HCT116 (cell line): ENCODE measurements around the gene NCOA1. TPM values are rescaled to one million over a fixed set of nuclear protein-coding genes. Genes with fewer than 3 reads are reported as not detected.

Source experiments
- ATAC-seq: fragments of 200-7000 bp; cut with Tn5 transposase; 2 replicates; pipeline ENCODE4 v1.9.1; 2020; ENCODE audit warnings: mild to moderate bottlenecking, moderate library complexity
- BruUV-seq: library from RNA; stranded (reverse); fragments of 400-500 nt; replicated peaks from 2 replicates; lab custom pipeline; 2021; lab: Mats Ljungman, UMichigan
- CTCF ChIA-PET: fragments of 300-600 bp; sonication (Branson Sonifier 250); formaldehyde crosslinking; loops from one replicate; lab custom pipeline; 2021; ENCODE audit warnings: antibody characterized with exemption; lab: Charles Lee
- POLR2A ChIA-PET: fragments of 300-600, 350-600 bp; sonication (Branson Sonifier 250); formaldehyde crosslinking; loops from one replicate; lab custom pipeline; 2021; ENCODE audit warnings: antibody characterized with exemption; lab: Charles Lee
- RAD21 ChIA-PET, 2 experiments: fragments of 300-600 bp; sonication (Branson Sonifier 250); formaldehyde crosslinking; loops; one replicate each; lab custom pipeline; 2023; ENCODE audit warnings: low total read pairs in 2 of 2; ENCODE audit not compliant: uncharacterized antibody in 2 of 2, unreplicated experiment in 2 of 2, low non-redundant PET in 1 of 2; lab: Charles Lee
- DNase-seq: peaks from one replicate; pipeline ENCODE4 v3.0.0-alpha.2; 2010; ENCODE audit warnings: low read depth, low spot score
- H2AFZ ChIP-seq: fragments of 200-600 bp; shearing (Covaris generic), sonication (generic); 2 replicates; pipeline ENCODE4 v1.6.1; 2017; ENCODE audit warnings: low read depth, mixed run types, mixed read lengths, antibody characterized with exemption, low read length; ENCODE audit not compliant: poor library complexity, severe bottlenecking
- H3K27ac ChIP-seq: 2 replicates; pipeline ENCODE4 v1.5.1; 2012; ENCODE audit warnings: low read depth, low read length
- H3K27me3 ChIP-seq: fragments of 200-600 bp; sonication (generic); 2 replicates; pipeline ENCODE4 v1.6.1; 2016; ENCODE audit warnings: mixed run types, low read length, mixed read lengths; ENCODE audit not compliant: insufficient read depth
- H3K36me3 ChIP-seq, 2 experiments: fragments of 200-500 bp in 1 of 2; fragments of 200-600 bp in 1 of 2; sonication (Bioruptor generic) in 1 of 2; sonication (generic) in 1 of 2; 2 replicates each; pipeline versions ENCODE4 v1.5.1 to v1.6.1; 2014 to 2016; ENCODE audit warnings: low read length in 2 of 2, inconsistent platforms in 1 of 2, mixed read lengths in 1 of 2, mixed run types in 1 of 2; ENCODE audit not compliant: insufficient read depth in 2 of 2, control insufficient read depth in 1 of 2
- H3K4me1 ChIP-seq, 2 experiments: fragments of 200-600 bp in 1 of 2; sonication (generic) in 1 of 2; 2 replicates each; pipeline versions ENCODE4 v1.5.1 to v1.6.1; 2012 to 2017; ENCODE audit warnings: low read length in 2 of 2, inconsistent platforms in 1 of 2, mild to moderate bottlenecking in 1 of 2, mixed read lengths in 1 of 2, mixed run types in 1 of 2, moderate library complexity in 1 of 2; ENCODE audit not compliant: insufficient read depth in 2 of 2, control insufficient read depth in 1 of 2
- H3K4me2 ChIP-seq: fragments of 200-600 bp; sonication (generic); 2 replicates; pipeline ENCODE4 v1.6.1; 2017; ENCODE audit warnings: mixed run types, low read length, mixed read lengths
- H3K4me3 ChIP-seq, 2 experiments: fragments of 200-600 bp in 1 of 2; sonication (generic) in 1 of 2; replicated peaks in 1 of 2; 2 replicates each; pipeline ENCODE4 v1.5.1; 2011 to 2016; ENCODE audit warnings: low read length in 2 of 2, control low read depth in 1 of 2, low read depth in 1 of 2, mild to moderate bottlenecking in 1 of 2, mixed read lengths in 1 of 2, mixed run types in 1 of 2
- H3K79me2 ChIP-seq: fragments of 200-600 bp; sonication (generic); 2 replicates; pipeline ENCODE4 v1.6.1; 2017; ENCODE audit warnings: mild to moderate bottlenecking, mixed run types, low read length, moderate library complexity, mixed read lengths; ENCODE audit not compliant: insufficient read depth
- H3K9ac ChIP-seq: fragments of 200-600 bp; sonication (generic); 2 replicates; pipeline ENCODE4 v1.6.1; 2016; ENCODE audit warnings: low read length, mixed read lengths
- H3K9me2 ChIP-seq: fragments of 200-600 bp; sonication (generic), shearing (Covaris generic); 2 replicates; pipeline ENCODE4 v1.6.1; 2017; ENCODE audit warnings: mixed run types, mild to moderate bottlenecking, moderate library complexity; ENCODE audit not compliant: insufficient read depth
- H3K9me3 ChIP-seq, 2 experiments: fragments of 200-500 bp in 1 of 2; fragments of 200-600 bp in 1 of 2; sonication (Bioruptor generic) in 1 of 2; sonication (generic) in 1 of 2; 2 replicates each; pipeline ENCODE4 v1.6.1; 2014 to 2017; ENCODE audit warnings: low read length in 2 of 2, mixed read lengths in 2 of 2, inconsistent platforms in 1 of 2, low read depth in 1 of 2, mild to moderate bottlenecking in 1 of 2, mixed run types in 1 of 2, moderate library complexity in 1 of 2; ENCODE audit not compliant: control insufficient read depth in 1 of 2, insufficient read depth in 1 of 2
- H4K20me1 ChIP-seq: fragments of 200-600 bp; sonication (generic), shearing (Covaris generic); 2 replicates; pipeline ENCODE4 v1.6.1; 2017; ENCODE audit warnings: mixed run types, mild to moderate bottlenecking, moderate library complexity; ENCODE audit not compliant: insufficient read depth
- CBX3 ChIP-seq: IDR thresholded peaks from 2 replicates; pipeline ENCODE4 v1.6.1; 2012; ENCODE audit warnings: low read depth
- ELF1 ChIP-seq: IDR thresholded peaks from 2 replicates; pipeline ENCODE4 v1.6.1; 2012; ENCODE audit warnings: low read depth, borderline replicate concordance
- EZH2 ChIP-seq: fragments of 200-600 bp; sonication (generic); IDR thresholded peaks from 2 replicates; pipeline ENCODE4 v1.6.1; 2017; ENCODE audit warnings: antibody characterized with exemption, mixed run types
- EZH2phosphoT487 ChIP-seq: fragments of 200-600 bp; IDR thresholded peaks from 2 replicates; pipeline ENCODE4 v1.6.1; 2018; ENCODE audit warnings: antibody characterized with exemption, borderline replicate concordance
- JUND ChIP-seq: IDR thresholded peaks from 2 replicates; pipeline ENCODE4 v1.6.1; 2012
- POLR2AphosphoS5 ChIP-seq: IDR thresholded peaks from 2 replicates; pipeline ENCODE4 v1.6.1; 2011; ENCODE audit warnings: mild to moderate bottlenecking, low read depth, low read length, moderate library complexity
- RAD21 ChIP-seq: IDR thresholded peaks from 2 replicates; pipeline ENCODE4 v1.6.1; 2012; ENCODE audit warnings: low read depth, mild to moderate bottlenecking
- SIN3A ChIP-seq: IDR thresholded peaks from 2 replicates; pipeline ENCODE4 v1.6.1; 2012; ENCODE audit warnings: low read depth
- TCF7L2 ChIP-seq: IDR thresholded peaks from 2 replicates; pipeline ENCODE4 v1.7.0; 2011; ENCODE audit warnings: borderline replicate concordance, inconsistent platforms; ENCODE audit not compliant: insufficient read depth, insufficient read length; ENCODE audit errors: extremely low read depth
- ZNF274 ChIP-seq: fragments of 200-500 bp; sonication (Bioruptor generic); IDR thresholded peaks from 2 replicates; pipeline ENCODE4 v1.6.1; 2014; ENCODE audit warnings: mild to moderate bottlenecking, low read depth, low read length, inconsistent platforms
- intact Hi-C: fragments of 100-400 bp; cut with micrococcal nuclease; formaldehyde crosslinking; loops from 2 replicates; pipeline ENCODE4 v1.10.0; 2022
- total RNA-seq: library from RNA; stranded (reverse); gene quantifications from one replicate; pipeline ENCODE4 v1.2.1, GENCODE V29; 2021; ENCODE audit not compliant: unreplicated experiment
- TF ChIP-seq, protein P1 (sequence below): IDR thresholded peaks from 2 replicates; pipeline ENCODE4 v1.6.1; 2012
- TF ChIP-seq, protein P2 (sequence below): IDR thresholded peaks from 2 replicates; pipeline ENCODE4 v1.6.1; 2012
- TF ChIP-seq, protein P3 (sequence below): IDR thresholded peaks from 2 replicates; pipeline ENCODE4 v1.6.1; 2011; ENCODE audit warnings: mild to moderate bottlenecking, low read length, moderate library complexity; ENCODE audit not compliant: insufficient replicate concordance; ENCODE audit errors: extremely low read depth
- TF ChIP-seq, protein P4 (sequence below): IDR thresholded peaks from 2 replicates; pipeline ENCODE4 v1.6.1; 2012; ENCODE audit warnings: low read depth

The NCOA1 gene
- total RNA-seq, 1 experiment from 2014 or later: 10.4 TPM

DNA sequence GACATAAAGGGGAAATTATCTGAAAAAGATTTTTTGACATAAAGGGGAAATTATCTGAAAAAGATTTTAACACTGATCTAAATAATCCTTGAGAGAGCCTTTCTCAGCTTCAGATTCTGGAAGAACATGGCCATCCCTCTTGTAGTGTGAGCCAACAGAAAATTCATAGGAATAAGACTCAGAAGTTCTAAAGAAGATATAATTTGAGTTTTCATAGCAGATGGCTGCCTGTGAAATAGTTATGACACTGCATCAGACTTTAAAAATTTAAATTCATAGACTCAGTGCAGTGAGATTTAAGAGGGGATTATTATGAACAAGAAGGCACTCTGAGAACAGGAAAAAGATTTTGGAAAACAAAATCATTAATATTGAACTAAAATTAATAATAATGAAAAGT lies 50.6 kb downstream of the NCOA1 start:
- Histone ChIP-seq H3K4me2 (no peak overlapping the region), H3K36me3 (no peaks in the 10 kb centered on the region), H3K9ac (no peak overlapping the region), H3K9me2 (no peaks in the 10 kb centered on the region), H3K4me3 (no peak overlapping the region), H3K27me3 (no peaks in the 10 kb centered on the region), H4K20me1 (no peaks in the 10 kb centered on the region), H2AFZ (no peak overlapping the region)
- intact Hi-C loops: no loop called here
- POLR2A ChIA-PET: no interaction called here
- BruUV-seq: no TSS peak
- no peak for TF ChIP-seq JUND
- TF ChIP-seq, all 23 proteins: peak for 0
- ATAC-seq (no peak), DNase-seq (no peak)
- no peaks in the 10 kb centered on the region for H3K9me3 ChIP-seq
- RAD21 ChIA-PET: no interaction called here
- H3K27ac ChIP-seq: no peak overlapping the region
- CTCF ChIA-PET: no interaction called here
- H3K4me1 ChIP-seq: no peaks in the 10 kb centered on the region
- no peaks in the 10 kb centered on the region for H3K79me2 ChIP-seq

DNA sequence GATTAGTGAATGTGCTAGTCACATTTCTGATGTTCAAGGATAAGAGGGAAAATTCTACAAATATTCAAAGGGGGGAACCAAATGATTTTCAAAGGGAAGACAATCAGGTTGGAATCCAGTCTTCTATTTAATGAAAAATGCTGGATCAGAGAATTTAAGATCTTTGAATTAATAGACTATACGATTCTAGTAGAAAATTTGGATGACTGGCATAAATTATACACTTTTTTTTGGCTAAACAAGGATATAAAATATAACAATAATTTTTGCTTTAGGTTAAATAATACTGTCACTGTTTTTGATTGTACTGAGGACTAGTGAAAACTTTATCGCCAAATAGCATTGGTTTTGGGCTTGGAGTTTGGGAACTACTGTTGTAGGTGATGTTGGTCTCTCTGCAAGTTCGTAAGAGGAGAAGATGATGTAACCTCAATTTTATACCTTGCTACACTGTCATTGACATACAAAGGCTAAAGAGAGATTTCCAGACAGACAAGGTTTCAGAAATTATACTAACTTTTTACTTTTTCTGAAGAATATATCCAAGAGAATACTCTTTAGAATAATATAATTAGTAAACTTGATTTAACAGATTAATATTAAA lies 51.3 kb downstream of the NCOA1 start:
- H3K4me1 ChIP-seq: no peaks in the 10 kb centered on the region
- RAD21 ChIA-PET: no interaction called here
- intact Hi-C loops: no loop called here
- no peak overlapping the region for H3K27ac ChIP-seq
- no peak overlapping the region for H3K9ac ChIP-seq
- no peak for DNase-seq
- no TSS peak for BruUV-seq
- no peak overlapping the region for H3K4me3 ChIP-seq
- no peaks in the 10 kb centered on the region for H3K9me3 ChIP-seq
- H3K79me2 ChIP-seq: no peaks in the 10 kb centered on the region
- H3K36me3 ChIP-seq: no peaks in the 10 kb centered on the region
- CTCF ChIA-PET: no interaction called here
- H2AFZ ChIP-seq: no peak overlapping the region
- H4K20me1 ChIP-seq: no peaks in the 10 kb centered on the region
- ATAC-seq: no peak
- H3K27me3 ChIP-seq: no peaks in the 10 kb centered on the region
- POLR2A ChIA-PET: no interaction called here
- H3K4me2 ChIP-seq: no peak overlapping the region
- no peaks in the 10 kb centered on the region for H3K9me2 ChIP-seq
- TF ChIP-seq SIN3A (no peak), EZH2phosphoT487 (no peak), JUND (no peak), CBX3 (no peak), ZNF274 (no peak), ELF1 (no peak), EZH2 (no peak), TCF7L2 (no peak), RAD21 (no peak), POLR2AphosphoS5 (no peak)
- TF ChIP-seq, protein P1, sequence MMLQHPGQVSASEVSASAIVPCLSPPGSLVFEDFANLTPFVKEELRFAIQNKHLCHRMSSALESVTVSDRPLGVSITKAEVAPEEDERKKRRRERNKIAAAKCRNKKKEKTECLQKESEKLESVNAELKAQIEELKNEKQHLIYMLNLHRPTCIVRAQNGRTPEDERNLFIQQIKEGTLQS: no peak
- TF ChIP-seq, protein P2, sequence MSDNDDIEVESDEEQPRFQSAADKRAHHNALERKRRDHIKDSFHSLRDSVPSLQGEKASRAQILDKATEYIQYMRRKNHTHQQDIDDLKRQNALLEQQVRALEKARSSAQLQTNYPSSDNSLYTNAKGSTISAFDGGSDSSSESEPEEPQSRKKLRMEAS: no peak
- TF ChIP-seq, protein P3, sequence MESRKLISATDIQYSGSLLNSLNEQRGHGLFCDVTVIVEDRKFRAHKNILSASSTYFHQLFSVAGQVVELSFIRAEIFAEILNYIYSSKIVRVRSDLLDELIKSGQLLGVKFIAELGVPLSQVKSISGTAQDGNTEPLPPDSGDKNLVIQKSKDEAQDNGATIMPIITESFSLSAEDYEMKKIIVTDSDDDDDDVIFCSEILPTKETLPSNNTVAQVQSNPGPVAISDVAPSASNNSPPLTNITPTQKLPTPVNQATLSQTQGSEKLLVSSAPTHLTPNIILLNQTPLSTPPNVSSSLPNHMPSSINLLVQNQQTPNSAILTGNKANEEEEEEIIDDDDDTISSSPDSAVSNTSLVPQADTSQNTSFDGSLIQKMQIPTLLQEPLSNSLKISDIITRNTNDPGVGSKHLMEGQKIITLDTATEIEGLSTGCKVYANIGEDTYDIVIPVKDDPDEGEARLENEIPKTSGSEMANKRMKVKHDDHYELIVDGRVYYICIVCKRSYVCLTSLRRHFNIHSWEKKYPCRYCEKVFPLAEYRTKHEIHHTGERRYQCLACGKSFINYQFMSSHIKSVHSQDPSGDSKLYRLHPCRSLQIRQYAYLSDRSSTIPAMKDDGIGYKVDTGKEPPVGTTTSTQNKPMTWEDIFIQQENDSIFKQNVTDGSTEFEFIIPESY: no peak
- TF ChIP-seq, protein P4, sequence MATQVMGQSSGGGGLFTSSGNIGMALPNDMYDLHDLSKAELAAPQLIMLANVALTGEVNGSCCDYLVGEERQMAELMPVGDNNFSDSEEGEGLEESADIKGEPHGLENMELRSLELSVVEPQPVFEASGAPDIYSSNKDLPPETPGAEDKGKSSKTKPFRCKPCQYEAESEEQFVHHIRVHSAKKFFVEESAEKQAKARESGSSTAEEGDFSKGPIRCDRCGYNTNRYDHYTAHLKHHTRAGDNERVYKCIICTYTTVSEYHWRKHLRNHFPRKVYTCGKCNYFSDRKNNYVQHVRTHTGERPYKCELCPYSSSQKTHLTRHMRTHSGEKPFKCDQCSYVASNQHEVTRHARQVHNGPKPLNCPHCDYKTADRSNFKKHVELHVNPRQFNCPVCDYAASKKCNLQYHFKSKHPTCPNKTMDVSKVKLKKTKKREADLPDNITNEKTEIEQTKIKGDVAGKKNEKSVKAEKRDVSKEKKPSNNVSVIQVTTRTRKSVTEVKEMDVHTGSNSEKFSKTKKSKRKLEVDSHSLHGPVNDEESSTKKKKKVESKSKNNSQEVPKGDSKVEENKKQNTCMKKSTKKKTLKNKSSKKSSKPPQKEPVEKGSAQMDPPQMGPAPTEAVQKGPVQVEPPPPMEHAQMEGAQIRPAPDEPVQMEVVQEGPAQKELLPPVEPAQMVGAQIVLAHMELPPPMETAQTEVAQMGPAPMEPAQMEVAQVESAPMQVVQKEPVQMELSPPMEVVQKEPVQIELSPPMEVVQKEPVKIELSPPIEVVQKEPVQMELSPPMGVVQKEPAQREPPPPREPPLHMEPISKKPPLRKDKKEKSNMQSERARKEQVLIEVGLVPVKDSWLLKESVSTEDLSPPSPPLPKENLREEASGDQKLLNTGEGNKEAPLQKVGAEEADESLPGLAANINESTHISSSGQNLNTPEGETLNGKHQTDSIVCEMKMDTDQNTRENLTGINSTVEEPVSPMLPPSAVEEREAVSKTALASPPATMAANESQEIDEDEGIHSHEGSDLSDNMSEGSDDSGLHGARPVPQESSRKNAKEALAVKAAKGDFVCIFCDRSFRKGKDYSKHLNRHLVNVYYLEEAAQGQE: no peak
